GM12801 (cell line): Measurements from ENCODE around the gene HIRIP3.

Experiments
- CTCF ChIP-seq: IDR thresholded peaks from one replicate; pipeline ENCODE4 v1.5.1; 2011; ENCODE audit warnings: control low read depth; ENCODE audit not compliant: insufficient read length; ENCODE audit errors: extremely low read depth

HIRIP3 gene

GRCh38 chr16:29990883-29991570, 4.4 kb downstream of the HIRIP3 start:
- no peak for TF ChIP-seq CTCF

GRCh38 chr16:29990034-29990433, 5.4 kb downstream of the HIRIP3 start:
- TF ChIP-seq CTCF, result no peak

- no peak for TF ChIP-seq CTCF
Observed at GRCh38 chr16:29989111-29989858, 6.1 kb downstream of the HIRIP3 start.

- TF ChIP-seq CTCF, result no peak
Observed at GRCh38 chr16:29988346-29989075, 6.9 kb downstream of the HIRIP3 start.

GRCh38 chr16:29987371-29988085, 7.9 kb downstream of the HIRIP3 start:
- TF ChIP-seq CTCF, result no peak

GRCh38 chr16:29986931-29987330, 8.5 kb downstream of the HIRIP3 start:
- TF ChIP-seq CTCF, result no peak

GRCh38 chr16:29986231-29986630, 9.2 kb downstream of the HIRIP3 start:
- no peak for TF ChIP-seq CTCF
